ENCODE data around the gene MBTPS1.

Gene MBTPS1

DNA sequence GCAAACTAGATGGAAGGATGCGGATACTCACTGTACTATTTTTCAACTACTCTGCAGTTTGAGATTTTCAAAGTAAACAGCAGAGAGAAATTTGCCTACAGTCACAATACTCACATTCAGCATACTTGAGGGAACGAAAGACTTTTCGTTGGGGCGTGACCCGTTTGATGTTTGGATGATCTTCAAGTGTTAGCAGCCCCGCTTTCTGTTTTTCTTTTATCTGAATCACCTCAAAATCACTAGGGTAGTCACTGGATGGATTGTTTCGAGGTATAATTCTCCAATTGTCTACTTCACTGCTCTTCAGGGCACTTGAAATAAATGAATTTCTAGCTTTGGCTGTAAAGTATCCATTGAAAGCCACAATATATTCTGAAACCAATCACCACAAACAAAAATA is 17.8 kb downstream of the MBTPS1 start:
- no peak for DNase-seq (ENCODE audit: low read depth in 2 of 2)

DNA sequence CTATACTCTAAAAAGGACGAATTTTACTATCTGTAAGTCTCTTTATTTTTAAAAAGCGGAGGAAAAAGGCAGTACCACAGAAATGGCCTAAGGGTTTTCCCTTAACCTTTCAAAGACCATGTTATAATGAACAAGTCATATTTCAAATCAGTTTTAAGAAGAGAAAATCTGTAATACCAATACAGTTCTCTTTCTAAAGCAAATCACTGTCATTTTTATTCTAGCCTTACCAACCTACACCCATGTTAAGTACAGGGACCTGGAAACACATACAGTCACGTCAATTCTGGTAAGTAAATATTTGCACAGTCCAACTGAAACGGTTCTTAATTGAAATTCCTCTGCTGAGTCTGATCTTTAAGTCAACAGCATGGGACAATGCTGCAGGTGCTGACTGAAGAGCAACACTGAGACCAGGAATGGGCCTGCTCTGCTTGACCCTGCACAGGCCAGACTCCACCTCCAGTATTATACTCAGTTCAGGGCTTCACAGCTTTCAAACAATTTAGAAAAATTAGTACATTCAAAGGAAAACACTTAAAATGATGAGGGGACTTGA is 20.2 kb downstream of the MBTPS1 start:
- no peak for DNase-seq (ENCODE audit: low read depth in 2 of 2)

DNA sequence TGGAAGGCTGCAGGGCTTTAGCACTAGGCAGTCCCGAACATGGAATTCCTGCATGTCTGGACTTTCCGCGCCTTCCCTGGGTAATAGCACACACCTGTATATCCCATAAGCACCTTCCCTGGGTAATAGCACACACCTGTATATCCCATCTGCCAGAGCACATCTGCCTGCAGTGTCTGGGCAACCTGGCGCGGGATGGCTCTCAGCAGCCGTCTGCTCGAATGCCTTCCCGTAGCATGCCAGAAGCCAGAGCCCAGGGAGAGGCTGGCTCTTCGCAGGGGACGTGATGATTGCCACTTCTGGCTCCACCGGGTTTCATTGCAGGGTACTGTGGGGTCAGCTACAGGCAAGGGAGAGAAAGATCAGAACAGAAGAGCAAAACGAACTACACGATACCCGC is 21.3 kb downstream of the MBTPS1 start:
- DNase-seq (ENCODE audit: low read depth in 2 of 2): no peak

DNA sequence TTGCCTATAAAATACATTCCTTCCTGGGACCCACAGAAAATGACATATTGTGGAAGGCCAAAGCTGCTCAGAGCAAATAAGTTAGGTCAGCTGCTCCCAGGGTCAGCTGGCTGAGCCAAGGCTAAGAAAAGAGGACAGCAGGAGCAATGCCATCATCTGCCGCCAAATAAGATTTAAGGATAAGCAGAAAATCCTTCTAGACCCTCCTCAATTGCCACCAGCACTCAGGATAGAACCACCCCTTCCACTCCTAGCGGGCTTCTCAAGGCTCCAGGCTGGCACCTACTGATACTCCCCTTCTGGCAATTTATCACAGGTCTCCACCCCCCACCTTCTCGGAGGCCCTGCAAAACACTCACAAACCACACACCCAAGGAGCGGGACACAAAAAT is 22.9 kb downstream of the MBTPS1 start:
- no peak for DNase-seq (ENCODE audit: low read depth in 2 of 2)

DNA sequence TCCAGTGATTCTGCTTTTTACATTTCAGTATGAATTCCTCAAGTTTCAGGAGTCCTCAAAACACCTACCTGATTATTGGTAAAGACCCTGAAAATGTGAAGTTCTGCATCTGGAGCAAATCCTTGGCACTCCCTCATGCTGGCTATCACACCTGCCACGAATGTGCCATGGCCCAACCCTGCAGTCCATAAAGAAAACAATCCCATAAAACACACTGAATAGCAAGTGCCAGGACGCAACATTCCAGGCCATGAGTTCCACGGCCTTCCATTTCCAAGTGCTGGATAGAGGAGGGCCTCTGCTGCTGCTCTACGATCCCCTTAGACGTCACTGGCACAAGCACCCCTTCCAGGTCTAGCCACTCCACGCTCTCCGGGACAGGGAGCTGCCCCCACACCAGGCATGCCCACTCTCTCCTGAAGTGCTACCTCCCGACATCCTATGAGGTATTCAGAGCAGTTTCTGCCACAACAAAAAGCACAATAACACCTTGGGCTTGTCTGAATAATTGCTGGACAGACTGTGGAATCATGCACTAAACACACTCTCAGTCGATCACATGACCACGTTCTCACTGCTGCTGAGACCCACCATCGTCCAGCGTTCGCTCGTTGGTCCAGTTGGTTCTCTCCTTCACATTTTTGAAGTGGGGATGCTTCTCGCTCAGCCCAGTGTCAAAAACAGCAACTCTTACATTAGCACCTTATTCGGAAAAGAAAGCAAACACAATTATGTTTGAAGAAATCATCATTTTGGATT is 23.4 kb downstream of the MBTPS1 start:
- DNase-seq (ENCODE audit: low read depth in 2 of 2): no peak

DNA sequence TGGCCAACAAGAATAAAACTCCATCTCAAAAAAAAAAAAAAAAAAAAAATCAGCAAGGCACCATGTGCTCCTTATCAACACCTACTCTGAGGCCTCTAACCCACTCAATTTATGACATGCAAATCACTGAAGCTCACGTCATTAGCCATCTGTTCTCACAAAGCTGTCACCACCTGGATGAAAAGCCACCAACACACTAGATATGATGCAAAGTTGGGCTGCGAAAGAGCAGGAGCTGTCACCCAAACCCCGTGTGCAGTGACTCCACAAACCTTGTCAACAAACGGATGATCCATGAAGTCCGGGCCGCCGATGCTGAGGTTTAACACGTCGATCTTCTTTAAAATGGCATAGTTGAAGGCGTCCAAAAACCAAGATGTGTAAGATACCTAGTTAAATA is 25.3 kb downstream of the MBTPS1 start:
- DNase-seq (ENCODE audit: low read depth in 2 of 2): peak in 1 of 2 experiments; percentile 5

DNA sequence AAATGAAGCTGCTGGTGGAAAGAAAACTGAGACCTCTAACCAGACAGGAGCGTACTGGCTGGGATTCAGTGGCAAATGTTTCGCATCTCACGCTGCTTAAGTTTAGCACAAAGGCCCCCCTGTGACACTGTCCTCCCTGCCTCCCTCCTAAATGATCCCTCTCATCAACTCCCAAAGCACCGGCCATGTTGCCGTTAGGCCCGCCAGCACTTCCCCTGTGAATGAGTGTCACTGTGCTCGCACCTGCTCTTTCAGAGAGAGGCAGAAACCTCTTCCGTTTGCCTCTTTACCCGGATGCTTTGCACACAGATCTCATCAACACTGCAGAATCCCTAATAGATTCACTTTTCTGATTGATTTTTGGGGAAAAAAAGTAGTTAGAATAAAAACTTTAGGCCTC is 26.5 kb downstream of the MBTPS1 start:
- no peak for DNase-seq (ENCODE audit: low read depth in 2 of 2)

DNA sequence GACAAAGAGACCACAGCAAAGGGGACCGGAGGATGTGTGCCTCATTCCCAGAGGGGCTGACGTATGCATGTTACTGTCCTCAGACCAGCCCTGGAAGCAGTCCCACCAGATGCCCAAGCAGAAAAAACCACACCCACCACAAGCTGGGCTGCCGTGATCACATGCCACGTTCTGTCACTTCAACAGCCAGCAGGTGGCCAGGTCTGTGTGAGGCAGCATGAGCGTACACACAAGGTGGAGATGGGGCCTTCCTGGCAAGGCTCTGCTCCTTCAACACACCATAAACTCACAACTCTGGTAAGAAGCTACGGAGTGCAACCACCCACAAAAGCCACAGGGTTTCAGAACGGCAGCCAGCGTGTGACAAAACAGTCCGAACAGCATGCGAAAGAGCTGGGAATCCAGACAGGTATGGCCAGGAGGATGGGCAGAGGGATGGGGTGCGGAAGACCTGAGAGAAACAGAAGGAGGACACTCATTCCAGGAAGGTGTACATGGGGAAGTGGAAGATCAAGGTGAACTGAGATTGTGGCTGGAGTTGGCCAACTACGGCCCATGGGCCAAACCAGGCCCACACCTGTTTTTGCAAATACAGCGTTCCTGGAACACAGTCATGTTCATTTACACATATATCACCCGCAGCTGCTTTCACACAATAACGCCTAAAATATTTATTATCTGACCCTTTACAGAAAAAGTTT is 27.9 kb downstream of the MBTPS1 start:
- no peak for DNase-seq (ENCODE audit: low read depth in 2 of 2)

DNA sequence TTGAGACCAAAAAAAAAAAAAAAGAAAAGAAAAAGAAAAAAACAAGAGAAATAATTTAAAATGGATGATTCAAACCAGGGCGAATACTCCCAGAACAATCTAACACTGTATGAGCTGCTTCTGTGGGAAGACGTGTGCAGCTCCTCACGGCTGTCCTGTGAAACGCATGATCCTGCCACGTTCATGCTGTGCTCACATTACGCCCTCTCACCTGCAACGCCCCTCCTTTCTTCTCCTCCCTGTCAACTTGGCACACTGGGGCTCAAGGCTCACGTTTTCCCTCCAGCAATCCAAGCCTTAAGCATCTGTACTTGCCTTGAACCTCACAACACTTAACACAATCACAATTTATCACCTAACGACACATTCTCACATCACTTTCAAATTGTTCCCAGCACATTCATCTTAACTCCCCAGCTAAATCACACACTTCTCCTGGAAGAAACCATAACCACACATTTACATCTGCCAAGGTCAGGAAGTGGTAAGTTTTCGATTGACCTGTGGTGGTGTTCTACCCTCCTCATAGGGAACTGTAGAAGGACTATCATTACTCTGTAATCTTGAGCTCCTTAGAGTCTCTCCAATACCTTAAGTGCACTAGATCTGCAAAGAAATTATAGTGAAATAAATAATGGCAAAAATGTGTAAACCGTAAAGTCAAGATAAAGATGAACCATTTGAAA is 29.1 kb downstream of the MBTPS1 start:
- no peak for DNase-seq (ENCODE audit: low read depth in 2 of 2)

DNA sequence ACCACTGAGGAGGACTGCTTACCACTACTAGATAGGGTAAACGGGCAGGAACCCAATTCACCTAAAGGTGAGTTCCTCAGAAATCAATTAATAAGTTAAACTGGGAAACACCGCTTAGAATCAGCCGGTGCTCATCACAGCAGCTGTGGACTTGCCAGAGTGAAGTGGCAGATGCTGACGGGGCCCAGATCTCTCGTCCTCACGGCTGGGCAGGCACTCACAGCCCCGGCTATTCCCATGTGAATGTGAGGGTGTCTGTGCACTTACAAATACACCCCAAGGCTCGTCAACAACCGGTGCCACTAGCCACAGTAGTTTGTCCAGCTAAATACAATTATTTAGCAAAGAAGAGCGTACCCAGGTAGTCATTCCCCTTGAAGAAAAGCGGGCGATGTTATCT is 29.7 kb downstream of the MBTPS1 start:
- no peak for DNase-seq (ENCODE audit: low read depth in 2 of 2)

DNA sequence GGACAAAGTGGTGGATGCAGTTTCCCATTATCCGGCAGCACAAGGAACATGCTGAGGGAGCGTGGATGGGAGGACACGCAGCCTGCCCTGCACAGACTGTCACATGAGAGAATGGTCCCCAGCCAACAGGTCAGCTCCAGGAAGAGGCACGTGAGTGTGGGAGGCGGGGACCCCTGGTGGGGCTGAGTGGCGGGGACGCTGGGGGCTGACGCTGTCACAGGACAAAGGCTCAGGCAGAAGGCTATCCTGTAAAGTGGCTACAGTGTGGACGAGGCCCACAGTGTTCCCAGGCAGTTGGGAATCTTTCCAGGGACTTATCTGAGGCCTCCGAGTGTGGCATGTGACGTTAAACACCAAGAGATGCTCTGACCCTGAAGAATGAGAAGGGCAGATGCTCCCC is 30.4 kb downstream of the MBTPS1 start:
- DNase-seq (ENCODE audit: low read depth in 2 of 2): no peak

DNA sequence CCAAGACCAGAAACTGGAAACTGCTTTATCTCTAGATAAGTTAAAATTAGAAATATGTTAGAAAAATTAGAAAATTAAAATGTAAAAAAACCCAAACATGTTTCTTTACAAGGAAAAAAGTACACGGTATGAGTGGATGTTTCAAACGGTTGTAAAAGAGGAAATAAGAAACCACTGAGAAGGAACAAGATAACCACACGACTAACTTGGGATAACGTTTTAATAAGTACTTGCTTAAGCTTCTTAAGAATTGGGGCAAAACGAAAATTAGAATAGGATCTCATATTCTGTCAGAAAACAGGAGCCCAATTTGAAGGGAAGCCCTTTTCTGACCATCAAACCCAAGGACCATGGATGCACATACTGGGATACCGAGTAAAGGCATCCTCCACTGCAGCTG is 31.0 kb downstream of the MBTPS1 start:
- no peak for DNase-seq (ENCODE audit: low read depth in 2 of 2)

DNA sequence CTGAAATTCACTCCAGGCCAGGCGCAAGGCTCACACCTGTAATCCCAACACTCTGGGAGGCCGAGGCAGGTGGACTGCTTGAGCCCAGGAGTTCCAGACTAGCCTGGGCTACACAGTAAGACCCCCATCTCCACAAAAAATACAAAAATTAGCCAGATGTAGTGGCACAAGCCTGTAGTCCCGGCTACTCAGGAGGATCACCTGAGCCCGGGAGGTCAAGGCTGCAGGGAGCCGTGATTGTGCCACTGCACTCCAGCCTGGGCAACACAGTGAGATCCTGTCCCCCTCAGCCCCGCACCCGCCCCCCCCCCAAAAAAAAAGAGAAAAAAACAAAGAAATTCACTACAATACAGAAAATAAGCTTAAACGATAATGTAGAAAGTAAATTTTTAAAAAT is 31.5 kb downstream of the MBTPS1 start:
- DNase-seq (ENCODE audit: low read depth in 2 of 2): no peak

DNA sequence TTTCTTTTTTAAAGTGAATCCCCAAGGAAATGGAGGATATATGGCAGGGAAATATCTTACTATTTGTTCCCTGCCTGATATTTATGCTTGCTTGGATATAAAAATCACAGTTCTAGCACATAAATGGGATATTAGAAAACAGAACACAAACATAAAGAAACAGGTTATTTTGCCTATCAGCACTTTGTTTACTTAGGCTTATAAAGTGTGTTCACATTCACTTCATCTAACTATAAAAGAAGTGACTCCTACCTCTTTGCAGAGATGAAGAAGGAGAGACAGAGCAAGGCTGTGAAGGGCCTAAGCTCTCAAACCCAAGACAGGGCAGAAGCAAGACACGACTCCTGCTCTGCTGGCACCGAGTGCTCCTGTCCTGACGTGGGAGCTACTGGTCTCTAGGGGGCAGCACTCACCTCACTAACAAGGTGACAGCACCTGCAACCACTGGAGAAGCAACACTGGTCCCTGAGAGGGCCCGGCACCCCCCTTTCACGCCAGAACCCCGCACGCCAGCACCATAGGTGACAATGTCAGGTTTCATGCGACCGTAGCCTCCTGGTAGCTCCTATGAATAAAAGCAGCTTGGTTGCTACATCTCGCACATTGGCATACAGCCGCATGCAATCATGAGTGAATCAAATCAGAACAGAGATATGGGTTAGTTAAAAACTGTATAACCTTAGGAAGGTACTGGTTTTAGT is 32.0 kb downstream of the MBTPS1 start:
- peak in 1 of 2 experiments; percentile 15 for DNase-seq (ENCODE audit: low read depth in 2 of 2)

DNA sequence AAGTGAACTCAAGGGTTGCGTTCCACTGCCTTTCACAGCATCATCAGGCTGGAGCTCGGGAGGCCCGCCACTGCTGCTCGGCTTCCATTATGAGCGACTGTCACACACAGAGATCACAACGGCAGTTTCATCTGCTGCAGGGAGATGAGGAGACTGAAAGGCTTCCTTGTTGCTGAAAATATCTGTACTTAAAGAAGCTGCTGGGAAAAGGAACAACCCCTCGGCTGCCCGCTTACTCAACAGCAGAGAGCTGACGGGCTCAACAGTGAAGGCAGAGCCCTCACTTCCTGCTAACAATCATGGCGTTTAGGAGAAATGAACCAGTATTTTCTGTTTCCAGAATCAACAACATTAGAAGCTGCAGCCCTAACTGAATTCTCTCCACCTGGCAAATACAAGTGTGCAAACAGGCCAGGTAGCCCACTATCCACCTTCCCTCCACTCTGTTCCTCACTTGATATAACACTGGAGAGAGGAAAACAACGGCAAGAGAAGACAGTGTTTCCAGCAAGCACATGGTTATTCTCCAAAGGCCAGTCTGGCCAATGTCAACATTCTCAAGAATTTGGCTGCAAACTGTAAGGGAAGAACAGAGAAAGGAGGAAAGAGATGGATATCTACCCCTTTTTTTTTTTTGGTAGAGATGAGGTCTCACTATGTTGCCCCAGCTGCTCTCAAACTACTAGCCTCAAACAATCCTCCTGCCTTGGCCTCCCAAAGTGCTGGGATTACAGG is 33.7 kb downstream of the MBTPS1 start:
- no peak for DNase-seq (ENCODE audit: low read depth in 2 of 2)

DNA sequence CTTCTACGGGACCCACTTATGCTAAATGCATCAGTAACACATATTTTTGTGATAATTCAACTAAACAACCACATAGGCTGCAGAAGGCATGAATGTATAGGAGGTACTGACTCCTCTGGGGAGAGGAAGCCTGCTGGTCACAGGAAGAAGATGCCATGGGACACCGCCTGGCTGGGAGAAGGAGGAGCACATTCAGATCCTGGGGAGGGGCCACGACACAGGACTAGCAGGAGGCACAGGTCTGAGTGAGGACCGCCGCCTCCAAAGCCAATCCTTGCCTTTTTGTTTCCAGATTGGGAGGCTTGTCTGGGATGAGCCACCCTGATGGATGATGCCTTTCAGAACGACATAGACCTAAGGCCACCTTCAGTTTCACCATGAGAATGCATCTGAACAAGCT is 34.6 kb downstream of the MBTPS1 start:
- no peak for DNase-seq (ENCODE audit: low read depth in 2 of 2)

DNA sequence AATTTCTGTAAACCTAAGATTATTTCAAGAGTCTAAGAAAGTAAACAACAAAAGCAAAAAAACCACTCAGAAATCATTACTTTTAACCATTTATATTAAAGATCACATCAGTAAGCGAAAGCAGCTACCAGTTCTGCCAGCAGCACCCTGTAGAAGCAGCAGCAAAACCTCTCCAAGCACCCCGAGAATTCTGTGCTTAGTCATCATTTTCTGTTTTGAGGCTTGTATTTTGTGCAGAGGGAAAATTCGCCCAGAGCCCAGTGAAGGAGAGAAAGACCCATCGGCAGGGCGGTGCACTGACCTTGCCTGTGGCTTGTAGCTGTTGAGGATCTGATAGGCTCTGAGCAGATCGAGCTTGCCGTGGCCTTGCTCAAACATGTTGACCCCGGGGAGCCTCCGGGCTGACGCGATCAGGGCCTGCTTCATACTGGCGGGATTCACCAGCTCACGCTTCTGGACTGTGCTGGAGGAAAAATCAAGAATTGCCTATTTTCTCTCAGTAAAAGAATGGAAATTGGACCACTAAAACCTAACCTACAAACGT is 35.2 kb downstream of the MBTPS1 start:
- DNase-seq (ENCODE audit: low read depth in 2 of 2): no peak

DNA sequence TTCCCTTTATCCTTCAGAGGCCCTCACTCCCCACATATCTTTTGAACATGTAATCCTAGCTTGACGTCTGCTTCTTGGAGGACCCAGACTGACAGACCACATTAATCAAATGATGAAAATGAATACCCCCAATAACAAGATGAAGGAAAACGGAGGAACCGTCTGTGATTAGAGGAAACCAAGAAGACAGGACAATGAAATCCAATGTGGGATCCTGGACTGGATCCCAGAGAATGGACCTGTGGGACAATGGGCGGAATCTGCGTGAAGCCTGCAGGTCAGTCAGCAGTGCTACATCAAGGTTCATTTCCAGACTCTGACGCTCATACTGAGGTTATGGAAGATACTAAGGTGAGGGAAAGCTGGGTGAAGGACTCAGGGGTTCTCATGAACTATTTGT is 35.9 kb downstream of the MBTPS1 start:
- no peak for DNase-seq (ENCODE audit: low read depth in 2 of 2)

DNA sequence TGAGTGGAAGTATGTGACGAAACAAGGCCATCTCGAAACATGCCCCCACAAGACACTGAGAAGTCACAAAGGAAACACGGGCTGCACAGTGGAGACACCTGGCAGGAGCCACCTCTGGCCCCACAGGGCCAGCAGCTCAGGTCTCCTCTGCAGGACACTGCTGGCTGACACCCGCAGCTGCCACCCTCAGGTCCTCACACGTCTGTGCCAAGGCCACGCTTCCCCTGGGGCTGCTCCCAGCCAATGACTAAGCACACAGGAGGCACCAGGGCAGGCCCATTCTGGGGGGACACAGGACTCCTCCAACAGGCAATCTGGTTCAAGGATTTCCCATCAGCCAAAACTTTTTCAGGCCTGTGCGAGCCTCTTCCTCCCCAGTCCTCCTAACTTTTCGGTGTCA is 36.4 kb downstream of the MBTPS1 start:
- DNase-seq (ENCODE audit: low read depth in 2 of 2): no peak

DNA sequence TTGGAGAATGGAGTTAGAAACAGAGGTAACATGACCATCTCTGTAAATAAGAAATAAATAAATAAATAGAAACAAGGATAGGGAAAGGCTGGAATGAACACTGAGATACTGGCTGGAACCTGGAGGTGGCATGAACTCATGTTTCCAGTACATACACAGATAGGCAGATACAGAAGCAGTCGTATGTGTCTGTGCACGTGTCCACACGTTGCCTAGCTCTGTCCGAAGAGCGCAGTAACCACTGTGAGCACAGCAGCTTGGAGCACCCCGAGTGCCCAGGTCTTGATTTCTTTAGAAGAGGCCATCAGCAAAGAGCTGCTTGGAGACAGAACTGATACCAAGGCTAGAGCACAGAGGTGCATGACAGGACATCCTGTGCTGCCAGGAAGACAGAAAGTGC is 37.1 kb downstream of the MBTPS1 start:
- DNase-seq (ENCODE audit: low read depth in 2 of 2): no peak

DNA sequence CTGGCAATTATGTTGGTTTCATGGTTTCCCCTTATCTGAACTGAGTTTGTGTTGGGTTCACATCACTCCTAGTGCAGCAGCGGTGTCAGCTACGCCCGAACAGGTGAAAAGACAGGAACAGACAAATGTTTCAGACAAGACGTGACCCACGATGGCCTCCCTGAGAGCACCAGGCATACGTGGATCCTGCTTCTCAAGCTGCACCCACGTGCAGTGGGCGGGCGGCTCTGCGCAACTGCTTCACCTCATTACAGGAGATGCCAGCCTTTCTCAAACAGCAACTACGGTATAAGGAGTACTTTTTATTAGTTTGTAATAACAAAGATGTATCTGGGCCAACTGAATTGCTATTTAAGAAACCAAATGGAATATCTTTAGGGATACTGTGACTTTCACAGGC is 41.4 kb downstream of the MBTPS1 start:
- no peak for DNase-seq (ENCODE audit: low read depth in 2 of 2)
